ENCODE results near the gene JAK3. TPM values are rescaled to one million over a fixed set of nuclear protein-coding genes. Genes with fewer than 3 reads are reported as not detected.
"Not testable (repeated sequence)": the region's sequence is repeated elsewhere in the genome, so short reads cannot be mapped to it uniquely, and the experiment has no call there.

Gene JAK3
- total RNA-seq, 1 donor from 2014 or later = 4.6 TPM

DNA sequence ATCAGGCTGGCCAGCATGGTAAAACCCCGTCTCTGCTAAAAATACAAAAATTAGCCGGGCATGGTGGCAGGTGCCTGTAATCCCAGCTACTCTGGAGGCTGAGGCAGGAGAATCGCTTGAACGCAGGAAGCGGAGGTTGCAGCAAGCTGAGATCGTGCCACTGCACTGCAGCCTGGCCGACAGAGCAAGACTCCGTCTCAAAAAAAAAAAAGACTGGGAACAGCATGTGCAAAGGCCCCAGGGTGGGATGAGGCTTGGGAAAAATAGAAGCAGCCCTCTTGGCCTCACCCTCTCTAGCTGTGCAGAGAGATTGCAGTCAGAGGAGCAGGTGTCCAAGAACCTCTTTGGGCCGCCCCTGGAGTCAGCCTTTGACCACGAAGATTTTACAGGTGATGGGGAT lies 69.9 kb downstream of the JAK3 start:
- not testable (repeated sequence) for DNase-seq

- no peak for DNase-seq
Measured at GRCh38 chr19:17775991-17776803, 71.6 kb downstream of the JAK3 start.

GRCh38 chr19:17775245-17775927 lies 72.4 kb downstream of the JAK3 start:
- DNase-seq = no peak

Small RNA genes lying within 50 kb of the gene (small RNA-seq; reads per million reads assigned to genes)
- gene SNORA68 (ENCODE audit: low replicate concordance) = not detected

Other genes starting within 250 kb of the JAK3 start
- gene UNC13A, start 159.6 kb downstream of the JAK3 start, total RNA-seq = 0.21 TPM
- gene MAP1S, start 128.5 kb downstream of the JAK3 start, total RNA-seq = 27.4 TPM
- 2.2 TPM for gene FCHO1, start 96.5 kb downstream of the JAK3 start, total RNA-seq
- 1.8 TPM for gene B3GNT3, start 52.8 kb downstream of the JAK3 start, total RNA-seq
- gene INSL3, start 26.5 kb downstream of the JAK3 start, total RNA-seq = not detected
- gene RPL18A, start 11.9 kb upstream of the JAK3 start, total RNA-seq = 799 TPM
- gene SLC5A5, start 24.0 kb upstream of the JAK3 start, total RNA-seq = not detected
- gene CCDC124, start 85.0 kb upstream of the JAK3 start, total RNA-seq = 37.2 TPM
- gene KCNN1, start 119.1 kb upstream of the JAK3 start, total RNA-seq = 0.41 TPM
- 30.1 TPM for gene ARRDC2, start 160.2 kb upstream of the JAK3 start, total RNA-seq
- 0.41 TPM for gene IL12RB1, start 239.0 kb upstream of the JAK3 start, total RNA-seq
- 4.9 TPM for gene MAST3, start 249.8 kb upstream of the JAK3 start, total RNA-seq